Measurements from ENCODE around the gene RRAS2. TPM values are rescaled to one million over a fixed set of nuclear protein-coding genes. Genes with fewer than 3 reads are reported as not detected.

The RRAS2 gene
- total RNA-seq, 1 experiment from 2014 or later: 158 TPM

DNA sequence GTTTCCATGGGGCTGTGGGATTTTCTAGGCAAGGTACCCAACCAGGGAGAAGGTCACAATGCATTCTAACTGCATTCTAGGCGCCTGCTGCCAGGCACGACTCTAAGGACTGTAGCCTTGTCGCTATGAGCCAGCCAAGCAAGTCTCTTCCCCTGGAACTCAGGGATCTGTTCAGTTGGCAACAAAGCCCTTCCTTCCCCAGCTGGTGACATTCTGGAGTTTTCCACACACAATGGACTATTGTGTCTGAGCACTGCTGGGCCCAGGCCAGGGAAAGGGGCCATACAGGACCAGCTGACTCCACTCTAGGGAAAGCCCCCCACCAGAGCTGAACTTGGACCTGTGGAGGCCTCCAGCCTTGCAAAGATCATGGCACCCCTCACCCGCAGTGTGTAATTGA, 116.8 kb downstream of the RRAS2 start:
- Histone ChIP-seq H3K9me3 (ENCODE audit: control insufficient read depth, low read depth, low read length) (no peaks in the 10 kb centered on the region), H4K8ac (replicated peaks; ENCODE audit: insufficient read length, low read depth, low read length) (no peak overlapping the region), H2BK12ac (ENCODE audit: insufficient read length, low read depth, low read length) (no peak overlapping the region), H3T11ph (ENCODE audit: low read length) (no peak overlapping the region), H3K56ac (ENCODE audit: insufficient read length, low read depth, low read length) (no peak overlapping the region), H2BK15ac (ENCODE audit: low read depth, low read length) (no peak overlapping the region), H3K4ac (ENCODE audit: low read depth, low read length) (no peak overlapping the region), H3K14ac (ENCODE audit: insufficient read depth, low read length) (no peak overlapping the region), H3K18ac (ENCODE audit: insufficient read length, low read depth, low read length) (no peak overlapping the region), H2BK5ac (ENCODE audit: insufficient read length, low read length) (no peak overlapping the region), H4K91ac (ENCODE audit: insufficient read length, low read depth, low read length) (no peak overlapping the region), H4K20me1 (ENCODE audit: control insufficient read depth, insufficient read depth, insufficient read length) (no peaks in the 10 kb centered on the region), H4K5ac (ENCODE audit: insufficient read length, low read depth, low read length) (no peak overlapping the region), H2BK120ac (ENCODE audit: low read depth, low read length, poor library complexity, severe bottlenecking) (no peak overlapping the region), H3K79me2 (ENCODE audit: insufficient read depth, low read length) (no peaks in the 10 kb centered on the region), H2AK5ac (ENCODE audit: insufficient read length, low read length) (no peak overlapping the region), H2AFZ (ENCODE audit: low read length) (no peak overlapping the region), H2BK20ac (ENCODE audit: low read depth, low read length, poor library complexity, severe bottlenecking) (no peak overlapping the region), H3K23me2 (ENCODE audit: insufficient read length, low read depth, low read length, poor library complexity, severe bottlenecking) (peaks cover 3% of the 10 kb centered on the region), H3K4me2 (ENCODE audit: insufficient read depth, insufficient read length, low read length) (no peak overlapping the region), H3K9ac (ENCODE audit: extremely low read depth, insufficient read length, low read length) (no peak overlapping the region), H3K4me1 (ENCODE audit: insufficient read depth, low read length) (no peaks in the 10 kb centered on the region), H3K23ac (ENCODE audit: insufficient read length, low read depth, low read length) (no peak overlapping the region), H3K27me3 (ENCODE audit: insufficient read depth, low read length) (no peaks in the 10 kb centered on the region; the same call in 1 of the 2 replicates), H3K79me1 (ENCODE audit: insufficient read depth, low read depth, low read length, poor library complexity, severe bottlenecking) (no peaks in the 10 kb centered on the region), H3K27ac (ENCODE audit: insufficient read length, low read depth, low read length) (no peak overlapping the region)
- Mint-ChIP-seq H3K27ac (no peak overlapping the region), H3K9me3 (no peaks in the 10 kb centered on the region), H3K4me3 (no peak overlapping the region), H3K36me3 (ENCODE audit: insufficient read depth in 1 of 3, low read depth in 3 of 3) (no peaks in the 10 kb centered on the region; a peak in 1 of 7 replicates), H3K27me3 (ENCODE audit: low read depth) (peaks cover 1% of the 10 kb centered on the region; the same call in 1 of the 2 replicates), H3K4me1 (peaks cover 5 to 6% of the 10 kb centered on the region in 2 experiments; a peak in 3 of 4 replicates)
- no CpG with 5 or more reads among the region's 4 CpGs for WGBS (ENCODE audit: extremely low coverage, insufficient read length, low lambda C conversion rate)
- no peak for DNase-seq
- no peak for TF ChIP-seq CTCF (conservative IDR thresholded peaks at IDR 0.05)

Measured in H9 (cell line).